Ishikawa (cell line): ENCODE results near the gene PNLIPRP2.

Experiments used
- CEBPB ChIP-seq: IDR thresholded peaks from 2 replicates; pipeline ENCODE4 v1.6.1; 2012
- CREB1 ChIP-seq: IDR thresholded peaks from 2 replicates; pipeline ENCODE4 v1.6.1; 2012; ENCODE audit warnings: low read depth
- EGR1 ChIP-seq: IDR thresholded peaks from 2 replicates; pipeline ENCODE4 v1.6.1; 2012
- EP300 ChIP-seq: IDR thresholded peaks from 2 replicates; pipeline ENCODE4 v1.6.1; 2012; ENCODE audit warnings: borderline replicate concordance
- FOXM1 ChIP-seq: IDR thresholded peaks from 2 replicates; pipeline ENCODE4 v1.6.1; 2012; ENCODE audit warnings: low read depth, borderline replicate concordance
- NFIC ChIP-seq: IDR thresholded peaks from 2 replicates; pipeline ENCODE4 v1.6.1; 2012
- RAD21 ChIP-seq: IDR thresholded peaks from 2 replicates; pipeline ENCODE4 v1.6.1; 2012; ENCODE audit warnings: low read depth
- TAF1 ChIP-seq: IDR thresholded peaks from 2 replicates; pipeline ENCODE4 v1.6.1; 2012; ENCODE audit warnings: low read depth, mild to moderate bottlenecking
- TCF12 ChIP-seq: IDR thresholded peaks from 2 replicates; pipeline ENCODE4 v1.6.1; 2012; ENCODE audit warnings: low read depth
- TEAD4 ChIP-seq: IDR thresholded peaks from 2 replicates; pipeline ENCODE4 v1.6.1; 2012
- YY1 ChIP-seq: IDR thresholded peaks from 2 replicates; pipeline ENCODE4 v1.6.1; 2012; ENCODE audit warnings: low read depth
- ZBTB7A ChIP-seq: IDR thresholded peaks from 2 replicates; pipeline ENCODE4 v1.6.1; 2012; ENCODE audit warnings: low read depth
- TF ChIP-seq, protein P1 (sequence below): IDR thresholded peaks from 2 replicates; pipeline ENCODE4 v1.6.1; 2012; ENCODE audit warnings: low read depth, mild to moderate bottlenecking
- TF ChIP-seq, protein P2 (sequence below): IDR thresholded peaks from 2 replicates; pipeline ENCODE4 v1.6.1; 2012
- TF ChIP-seq, protein P3 (sequence below): IDR thresholded peaks from 2 replicates; pipeline ENCODE4 v1.6.1; 2012

The PNLIPRP2 gene

DNA sequence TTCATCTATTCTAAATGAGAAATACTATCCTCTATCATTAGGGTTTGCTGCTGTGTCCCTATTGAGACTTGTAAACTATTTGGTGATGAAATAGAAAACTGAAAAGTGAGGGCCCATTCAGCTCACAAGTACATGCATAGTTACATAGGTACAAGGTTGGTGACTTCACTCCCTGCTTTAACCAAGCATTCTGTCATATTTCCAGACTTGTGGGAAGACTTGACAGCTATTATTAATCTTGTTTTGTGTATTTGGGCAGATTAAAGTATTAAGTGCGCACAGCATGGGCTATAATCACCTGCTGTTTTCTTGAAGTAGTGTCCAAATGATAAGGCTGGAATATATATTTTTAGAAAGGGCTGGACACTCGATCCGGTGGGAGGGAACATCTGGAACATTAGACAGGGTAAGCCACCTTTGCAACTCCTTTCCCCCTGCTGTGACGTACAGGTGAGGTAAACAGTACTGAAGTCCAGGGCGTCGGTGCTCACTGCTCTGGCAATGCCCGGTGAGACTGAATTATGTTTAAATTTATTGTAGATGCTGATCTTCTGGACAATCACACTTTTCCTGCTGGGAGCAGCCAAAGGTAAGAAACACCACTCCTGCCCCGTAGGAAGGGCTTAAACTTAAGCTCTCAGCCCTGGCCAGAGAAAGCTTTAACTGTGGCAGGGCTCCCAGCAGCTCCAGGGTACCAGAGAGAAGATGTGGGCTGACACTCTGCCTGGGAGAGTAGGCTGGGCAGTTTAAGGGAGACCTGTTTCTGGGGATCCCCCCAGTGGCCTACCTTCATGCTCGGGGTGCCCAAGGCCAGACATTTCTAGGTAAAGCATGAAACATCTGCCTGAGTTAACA lies 29.9 kb upstream of the PNLIPRP2 start, which contains the start of gene PNLIPRP1:
TSS of gene PNLIPRP1 (plus strand) at position 370 of the 855 bp plus-strand sequence. CDS start at position 541, 171 bp downstream.
- TF ChIP-seq TEAD4 (no peak), YY1 (no peak), FOXM1 (no peak), EP300 (no peak), RAD21 (no peak), CREB1 (no peak), ZBTB7A (no peak), EGR1 (no peak), TAF1 (no peak), NFIC (no peak), TCF12 (no peak), CEBPB (no peak)
- TF ChIP-seq, protein P1, sequence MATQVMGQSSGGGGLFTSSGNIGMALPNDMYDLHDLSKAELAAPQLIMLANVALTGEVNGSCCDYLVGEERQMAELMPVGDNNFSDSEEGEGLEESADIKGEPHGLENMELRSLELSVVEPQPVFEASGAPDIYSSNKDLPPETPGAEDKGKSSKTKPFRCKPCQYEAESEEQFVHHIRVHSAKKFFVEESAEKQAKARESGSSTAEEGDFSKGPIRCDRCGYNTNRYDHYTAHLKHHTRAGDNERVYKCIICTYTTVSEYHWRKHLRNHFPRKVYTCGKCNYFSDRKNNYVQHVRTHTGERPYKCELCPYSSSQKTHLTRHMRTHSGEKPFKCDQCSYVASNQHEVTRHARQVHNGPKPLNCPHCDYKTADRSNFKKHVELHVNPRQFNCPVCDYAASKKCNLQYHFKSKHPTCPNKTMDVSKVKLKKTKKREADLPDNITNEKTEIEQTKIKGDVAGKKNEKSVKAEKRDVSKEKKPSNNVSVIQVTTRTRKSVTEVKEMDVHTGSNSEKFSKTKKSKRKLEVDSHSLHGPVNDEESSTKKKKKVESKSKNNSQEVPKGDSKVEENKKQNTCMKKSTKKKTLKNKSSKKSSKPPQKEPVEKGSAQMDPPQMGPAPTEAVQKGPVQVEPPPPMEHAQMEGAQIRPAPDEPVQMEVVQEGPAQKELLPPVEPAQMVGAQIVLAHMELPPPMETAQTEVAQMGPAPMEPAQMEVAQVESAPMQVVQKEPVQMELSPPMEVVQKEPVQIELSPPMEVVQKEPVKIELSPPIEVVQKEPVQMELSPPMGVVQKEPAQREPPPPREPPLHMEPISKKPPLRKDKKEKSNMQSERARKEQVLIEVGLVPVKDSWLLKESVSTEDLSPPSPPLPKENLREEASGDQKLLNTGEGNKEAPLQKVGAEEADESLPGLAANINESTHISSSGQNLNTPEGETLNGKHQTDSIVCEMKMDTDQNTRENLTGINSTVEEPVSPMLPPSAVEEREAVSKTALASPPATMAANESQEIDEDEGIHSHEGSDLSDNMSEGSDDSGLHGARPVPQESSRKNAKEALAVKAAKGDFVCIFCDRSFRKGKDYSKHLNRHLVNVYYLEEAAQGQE, result no peak
- TF ChIP-seq, protein P2, sequence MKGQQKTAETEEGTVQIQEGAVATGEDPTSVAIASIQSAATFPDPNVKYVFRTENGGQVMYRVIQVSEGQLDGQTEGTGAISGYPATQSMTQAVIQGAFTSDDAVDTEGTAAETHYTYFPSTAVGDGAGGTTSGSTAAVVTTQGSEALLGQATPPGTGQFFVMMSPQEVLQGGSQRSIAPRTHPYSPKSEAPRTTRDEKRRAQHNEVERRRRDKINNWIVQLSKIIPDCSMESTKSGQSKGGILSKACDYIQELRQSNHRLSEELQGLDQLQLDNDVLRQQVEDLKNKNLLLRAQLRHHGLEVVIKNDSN, result no peak
- TF ChIP-seq, protein P3, sequence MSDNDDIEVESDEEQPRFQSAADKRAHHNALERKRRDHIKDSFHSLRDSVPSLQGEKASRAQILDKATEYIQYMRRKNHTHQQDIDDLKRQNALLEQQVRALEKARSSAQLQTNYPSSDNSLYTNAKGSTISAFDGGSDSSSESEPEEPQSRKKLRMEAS, result no peak

DNA sequence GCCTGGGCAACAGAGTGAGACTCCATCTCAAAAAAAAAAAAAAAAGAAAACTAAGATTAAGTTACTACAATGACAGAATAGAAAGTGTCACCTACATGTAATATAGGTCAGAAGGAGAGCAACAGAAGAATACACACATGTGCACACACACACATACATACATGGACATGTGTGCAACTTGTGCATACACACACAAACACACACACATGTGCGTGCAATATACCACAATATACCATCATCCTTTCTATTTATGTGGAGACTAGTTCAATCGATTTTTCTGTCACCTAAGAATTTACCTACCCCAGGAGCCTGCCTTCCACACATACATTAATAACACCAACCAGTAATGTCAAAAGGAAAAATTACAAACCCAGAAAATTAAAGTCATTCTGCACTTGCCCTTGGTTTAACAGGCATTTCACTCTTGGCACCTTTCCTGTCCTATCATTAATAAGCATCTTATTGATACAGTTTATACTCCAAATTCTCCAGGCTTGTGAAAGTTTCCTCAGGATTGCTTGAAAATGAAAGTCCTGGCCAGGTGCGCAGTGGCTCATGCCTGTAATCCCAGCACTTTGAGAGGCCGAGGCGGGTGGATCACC lies 27.5 kb upstream of the PNLIPRP2 start:
- TF ChIP-seq, protein P1, result no peak
- no peak for TF ChIP-seq YY1
- no peak for TF ChIP-seq FOXM1
- no peak for TF ChIP-seq TAF1
- no peak for TF ChIP-seq RAD21
- no peak for TF ChIP-seq EP300
- TF ChIP-seq TCF12, result no peak

DNA sequence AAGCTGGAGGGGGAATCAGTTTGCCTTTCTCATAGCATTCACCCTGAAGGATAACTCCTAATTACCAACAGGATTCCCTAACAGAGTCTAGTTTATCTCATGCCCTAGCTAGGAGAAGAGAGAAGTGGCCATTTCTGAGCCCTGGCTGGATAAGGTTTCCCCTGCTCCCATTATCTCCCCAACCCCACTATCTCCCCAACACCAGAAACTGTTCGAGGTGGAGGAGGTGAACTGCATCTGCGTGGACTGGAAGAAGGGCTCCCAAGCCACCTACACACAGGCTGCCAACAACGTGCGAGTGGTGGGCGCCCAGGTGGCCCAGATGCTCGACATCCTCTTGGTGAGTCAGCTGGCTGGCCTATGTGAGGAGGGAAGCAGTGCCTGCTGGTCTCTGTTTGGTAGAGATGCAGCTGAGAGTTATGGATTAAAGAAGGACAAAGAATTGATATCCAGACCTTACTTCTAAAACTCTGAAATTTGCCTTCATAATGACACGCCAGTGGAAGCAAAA lies 26.2 kb upstream of the PNLIPRP2 start:
- TF ChIP-seq, protein P2, result no peak
- no peak for TF ChIP-seq RAD21
- no peak for TF ChIP-seq TEAD4
- no peak for TF ChIP-seq ZBTB7A
- TF ChIP-seq CEBPB, result no peak
- TF ChIP-seq TAF1, result no peak
- no peak for TF ChIP-seq FOXM1
- no peak for TF ChIP-seq EP300

DNA sequence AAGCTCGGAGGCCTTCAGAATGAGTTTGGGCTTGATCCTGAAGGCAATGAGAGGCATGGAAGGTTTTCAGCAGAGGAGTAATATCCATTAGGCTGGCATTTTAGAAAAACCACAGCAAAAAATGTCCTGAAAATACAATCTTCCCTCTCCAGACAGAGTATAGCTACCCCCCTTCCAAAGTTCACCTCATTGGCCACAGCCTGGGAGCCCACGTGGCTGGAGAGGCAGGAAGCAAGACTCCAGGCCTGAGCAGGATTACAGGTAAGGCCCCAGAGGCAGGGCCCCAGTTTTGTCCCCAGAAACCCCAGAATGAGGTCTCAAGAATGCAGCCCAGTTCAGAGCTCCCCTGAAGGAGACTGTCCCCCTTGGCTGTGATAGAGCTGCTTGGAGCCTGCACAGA lies 24.7 kb upstream of the PNLIPRP2 start:
- TF ChIP-seq ZBTB7A, result no peak
- TF ChIP-seq NFIC, result no peak
- TF ChIP-seq TAF1, result no peak
- no peak for TF ChIP-seq EGR1
- TF ChIP-seq, protein P2, result no peak

DNA sequence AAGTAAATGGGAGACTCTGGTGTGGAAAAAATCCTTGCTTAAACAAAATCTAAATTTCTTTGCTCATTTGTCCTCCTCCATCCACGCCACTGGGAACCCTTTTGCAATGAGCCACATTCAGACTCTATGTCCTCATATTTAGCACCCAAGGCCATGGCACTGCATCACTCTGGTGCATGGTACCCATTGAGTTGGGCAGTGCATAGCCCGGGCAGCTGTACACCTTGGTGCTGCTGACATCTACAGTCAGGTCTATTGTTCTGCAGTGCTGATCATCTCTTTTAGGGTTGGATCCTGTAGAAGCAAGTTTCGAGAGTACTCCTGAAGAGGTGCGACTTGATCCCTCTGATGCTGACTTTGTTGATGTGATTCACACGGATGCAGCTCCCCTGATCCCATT lies 23.2 kb upstream of the PNLIPRP2 start:
- TF ChIP-seq YY1 (no peak), TCF12 (no peak), TAF1 (no peak), FOXM1 (no peak), ZBTB7A (no peak), EGR1 (no peak), CEBPB (no peak), TEAD4 (no peak), EP300 (no peak), NFIC (no peak), RAD21 (no peak), CREB1 (no peak)
- TF ChIP-seq, protein P3, result no peak
- TF ChIP-seq, protein P2, result no peak
- TF ChIP-seq, protein P1, result no peak
